Epidermal melanocyte (primary cell): ENCODE data around the gene WWOX.
"Not testable (repeated sequence)": the region's sequence is repeated elsewhere in the genome, so short reads cannot be mapped to it uniquely, and the experiment has no call there.

ENCODE experiments used
- DNase-seq: peaks from one replicate; pipeline ENCODE4 v3.0.0; 2011; ENCODE audit warnings: low spot score; ENCODE audit not compliant: insufficient read length

The WWOX gene

DNA sequence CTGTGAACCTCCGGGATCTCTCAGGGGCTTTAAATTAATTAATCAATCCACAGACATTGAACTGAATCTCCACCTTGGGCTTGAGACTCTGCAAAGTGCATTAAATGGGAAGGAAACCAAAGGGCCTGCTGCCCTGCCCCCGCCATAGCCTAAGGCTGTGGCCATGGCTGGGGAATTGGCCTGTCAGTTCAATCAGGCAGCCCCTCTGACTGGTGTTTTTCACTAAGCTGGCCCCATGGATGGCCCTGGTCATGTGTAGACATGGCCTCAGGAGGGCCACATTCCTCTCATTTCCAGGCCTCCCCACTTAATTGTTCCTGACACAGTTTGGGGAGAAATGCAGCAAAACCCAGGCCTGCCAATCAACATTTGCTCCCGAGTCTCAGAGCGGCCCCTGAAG is 499.8 kb downstream of the WWOX start:
- no peak for DNase-seq

- DNase-seq = not testable (repeated sequence)
Measured at GRCh38 chr16:78604423-78605062, 505.1 kb downstream of the WWOX start.

DNA sequence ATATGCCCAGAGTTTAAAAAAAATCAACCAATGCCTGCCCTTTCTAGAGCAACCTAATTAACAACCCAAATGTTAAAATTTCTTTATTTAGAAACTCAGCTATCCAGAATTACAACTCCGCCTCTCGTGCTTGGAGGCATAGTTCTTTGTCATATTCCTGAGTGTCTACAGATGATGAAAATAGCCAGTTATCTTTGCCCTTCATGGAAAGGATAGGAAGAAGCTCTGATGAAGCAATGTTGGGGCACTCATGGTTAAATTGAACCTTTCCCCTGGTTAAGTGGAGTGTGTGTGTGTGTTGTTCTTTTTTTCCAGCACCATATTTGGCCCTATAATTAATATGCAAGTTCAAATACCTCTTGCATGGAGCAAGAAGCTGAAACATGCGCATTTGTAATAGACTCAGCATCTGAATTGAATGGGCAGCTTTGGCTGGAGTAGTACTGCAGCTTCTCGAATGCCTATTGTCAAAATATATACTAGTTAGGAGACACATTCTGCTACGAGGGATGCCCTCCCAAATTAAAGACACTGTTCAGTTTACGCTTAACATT is 506.2 kb downstream of the WWOX start:
- DNase-seq = no peak

DNA sequence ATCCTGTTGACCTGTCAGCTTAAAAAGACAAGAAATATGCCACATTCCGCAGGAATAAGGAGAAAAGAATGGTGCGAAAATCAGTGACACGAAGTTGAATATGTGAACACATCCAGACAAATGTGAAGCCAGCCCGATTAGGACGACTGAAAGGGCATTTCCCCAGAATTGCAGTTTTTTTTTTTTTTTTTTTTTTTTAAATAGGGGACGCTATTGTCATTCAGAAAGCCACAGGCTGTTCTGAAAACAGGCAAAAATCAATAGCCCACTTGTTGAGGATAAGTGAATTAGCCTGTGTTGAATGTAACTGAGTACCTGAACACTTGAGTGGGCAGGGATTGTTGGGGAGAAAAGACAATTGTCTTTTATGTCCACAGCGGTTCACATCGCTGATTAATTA is 507.1 kb downstream of the WWOX start:
- no peak for DNase-seq

GRCh38 chr16:78607022-78607421 is 507.6 kb downstream of the WWOX start:
- DNase-seq = no peak

DNA sequence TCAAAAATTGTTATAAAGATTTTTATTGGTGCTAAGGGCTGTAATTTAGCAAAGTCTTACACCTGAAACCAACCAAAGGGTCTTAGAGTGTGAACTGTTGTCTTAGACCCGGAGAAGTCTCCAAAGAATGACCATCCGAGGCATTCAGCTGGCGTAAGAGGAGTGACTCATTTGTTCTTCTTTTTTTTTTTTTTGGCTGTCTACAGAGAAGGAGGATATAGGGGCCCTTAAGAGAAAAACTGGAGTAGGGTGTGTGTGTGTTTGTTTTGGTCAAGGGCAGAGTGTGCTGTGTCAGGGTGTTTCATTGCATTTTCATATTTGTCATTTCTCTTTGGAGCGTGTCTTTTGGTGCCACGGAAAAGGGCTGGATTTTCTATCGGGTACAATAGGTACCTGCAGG is 508.0 kb downstream of the WWOX start:
- DNase-seq = no peak

DNA sequence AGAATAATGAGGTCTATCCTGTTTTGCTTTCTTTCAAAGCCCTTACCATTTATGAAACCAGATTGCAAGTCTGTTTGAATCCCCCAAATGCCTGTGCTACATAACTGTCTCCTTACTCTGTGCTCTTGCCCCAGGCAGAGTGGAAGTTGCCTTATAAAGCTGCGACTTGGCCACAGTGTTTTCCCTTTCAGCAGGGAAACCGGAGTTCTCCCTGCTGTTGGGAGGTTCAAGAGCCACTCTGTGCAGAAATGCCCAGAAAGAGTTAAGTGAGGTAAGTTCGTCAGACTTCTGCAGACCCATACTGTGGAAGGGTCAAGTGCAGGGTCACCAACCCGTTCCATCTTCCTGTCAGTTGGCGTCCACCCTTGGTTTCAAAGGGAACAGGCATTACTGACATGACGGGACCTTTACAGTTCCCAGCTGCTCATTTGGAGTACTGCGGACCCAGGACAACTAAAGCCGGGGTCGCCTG is 508.9 kb downstream of the WWOX start:
- DNase-seq = no peak

DNA sequence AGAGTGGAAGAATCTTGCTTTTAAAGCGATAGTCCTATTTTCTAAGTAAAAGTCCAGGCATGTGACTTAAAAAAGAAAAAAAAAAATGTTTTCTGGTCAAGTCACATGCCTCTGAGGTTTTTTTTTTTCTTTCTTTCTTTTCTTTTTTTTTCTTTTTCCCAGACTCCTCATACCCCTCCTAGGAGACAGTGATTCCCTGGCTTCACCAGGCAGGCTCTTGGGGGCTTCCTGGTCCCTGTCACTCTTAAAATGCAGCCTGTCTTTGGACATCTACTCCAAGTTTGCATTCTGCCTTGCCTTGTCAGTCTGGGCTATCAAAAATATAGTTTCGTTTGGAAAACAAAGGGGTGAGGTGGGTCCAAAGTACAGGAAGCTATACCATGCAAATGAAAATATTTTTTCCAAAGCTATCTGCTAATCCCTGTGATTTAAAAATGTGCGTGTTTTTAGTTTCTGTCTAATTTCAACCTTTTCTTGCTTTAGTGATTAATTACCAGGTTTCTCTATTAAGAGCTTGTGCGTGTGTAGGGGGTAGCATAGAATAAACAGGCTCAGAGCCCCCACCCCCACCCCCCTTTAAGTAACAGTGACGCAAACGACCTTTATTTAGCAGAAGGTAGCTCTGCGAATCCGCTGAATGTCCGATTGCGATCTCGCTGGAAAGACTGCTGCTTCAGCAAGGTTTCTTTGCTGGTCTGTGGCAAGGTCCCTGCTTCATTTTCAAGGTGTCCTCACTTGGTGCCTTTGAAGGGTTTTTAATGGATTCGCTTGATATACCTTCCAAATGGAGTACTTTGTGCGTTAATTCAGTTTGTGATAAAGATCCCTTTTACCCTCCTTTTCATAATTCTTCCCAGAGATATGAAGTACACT is 510.2 kb downstream of the WWOX start:
- no peak for DNase-seq

GRCh38 chr16:78611318-78611717 is 511.9 kb downstream of the WWOX start:
- no peak for DNase-seq

DNA sequence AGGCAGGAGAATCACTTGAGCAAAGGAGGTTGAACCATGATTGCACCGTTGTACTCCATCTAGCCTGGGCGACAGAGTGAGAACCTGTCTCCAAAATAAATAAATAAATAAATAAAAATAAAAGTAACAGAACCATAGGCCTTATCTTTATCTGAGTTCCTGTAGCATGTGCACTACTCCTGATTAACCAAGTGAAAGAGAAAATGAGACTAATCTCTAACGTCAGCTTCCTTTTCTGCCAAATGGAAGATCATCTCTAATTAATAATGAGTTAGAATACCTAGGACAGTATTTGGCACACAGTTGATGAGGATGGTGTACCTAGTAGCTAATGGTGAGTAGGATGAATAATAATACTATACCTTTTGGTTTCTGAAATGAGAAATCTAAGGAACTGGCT is 520.4 kb downstream of the WWOX start:
- DNase-seq = no peak

DNA sequence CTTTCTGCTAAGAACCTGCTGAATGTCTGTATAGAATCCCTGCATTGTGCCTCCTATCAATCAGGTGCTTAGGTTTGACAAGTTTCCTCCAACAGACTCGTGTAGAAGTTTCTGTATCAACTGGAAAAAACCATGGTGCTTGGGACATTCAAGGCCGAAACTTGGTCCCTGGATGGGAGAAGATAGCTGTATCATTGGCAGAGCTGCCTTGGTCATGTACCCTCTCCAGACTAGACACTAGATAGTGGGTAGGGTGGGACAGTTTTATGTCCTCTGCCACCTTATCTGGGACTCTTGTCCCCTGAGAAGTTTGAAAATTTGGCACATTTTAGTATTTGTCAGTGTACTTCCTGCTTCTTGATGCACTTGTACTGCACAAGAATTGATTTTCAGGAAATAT is 520.8 kb downstream of the WWOX start:
- no peak for DNase-seq

DNA sequence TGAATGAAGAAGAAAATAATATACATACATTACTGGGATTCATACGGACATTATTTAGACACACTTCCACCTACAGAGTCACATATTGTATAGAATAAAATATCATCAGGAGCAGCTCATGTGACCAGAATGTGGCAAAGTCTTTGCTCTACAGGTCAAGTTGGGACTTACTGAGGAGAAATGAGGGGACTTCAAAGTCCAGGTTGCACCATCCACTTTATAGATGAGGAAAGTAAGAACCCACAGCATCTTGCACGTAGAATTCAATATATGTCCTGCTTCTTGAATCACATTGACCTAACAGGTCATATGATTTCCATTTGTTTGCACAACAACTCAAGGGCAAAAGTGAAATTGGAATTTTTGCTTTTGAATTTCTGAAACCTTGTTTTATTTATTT is 524.3 kb downstream of the WWOX start:
- no peak for DNase-seq

DNA sequence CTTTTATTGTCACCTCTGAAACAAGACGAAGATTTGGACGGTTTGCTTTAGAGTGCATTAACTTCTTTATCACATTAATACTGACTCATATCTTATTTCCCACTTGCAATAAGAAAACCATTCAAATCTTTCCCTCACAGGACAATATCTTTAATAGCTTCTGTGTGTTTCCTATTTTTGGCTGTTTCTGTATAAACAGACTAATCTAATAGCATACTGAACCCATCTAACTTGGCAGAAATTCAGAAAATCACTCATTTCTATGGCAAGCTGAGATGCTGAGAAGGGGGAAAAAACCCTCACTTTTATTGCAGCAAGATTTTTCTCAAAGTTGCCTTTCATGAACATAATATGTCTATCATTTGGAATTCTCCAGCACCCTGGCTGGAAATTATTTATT is 524.9 kb downstream of the WWOX start:
- no peak for DNase-seq

DNA sequence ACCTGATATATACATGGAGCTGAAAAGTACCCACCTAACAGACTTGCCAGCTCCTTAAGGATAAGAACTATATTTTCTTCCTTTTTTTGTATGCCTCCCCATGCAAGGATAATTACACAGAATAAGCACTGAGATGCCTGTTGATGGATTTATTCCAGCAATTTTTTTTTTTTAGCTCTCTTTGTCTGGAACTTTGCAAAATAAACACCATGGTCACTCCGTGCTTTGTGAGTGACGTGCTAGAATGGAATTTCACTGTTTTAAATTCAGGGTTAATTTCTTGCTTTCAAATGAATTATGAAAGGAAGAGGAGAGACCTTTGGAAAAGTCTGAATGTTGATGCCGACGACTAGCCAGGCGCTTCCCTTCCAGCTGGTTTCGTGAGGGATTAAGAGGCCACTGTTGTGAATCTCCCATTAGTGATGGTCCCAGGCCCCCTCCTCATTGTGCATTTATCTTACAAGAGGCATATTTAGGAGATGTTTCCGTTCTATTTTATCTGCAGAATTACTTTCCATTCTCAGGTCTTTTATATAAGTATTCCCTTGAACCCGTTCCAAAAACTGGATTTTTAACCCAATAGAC is 529.1 kb downstream of the WWOX start:
- no peak for DNase-seq

DNA sequence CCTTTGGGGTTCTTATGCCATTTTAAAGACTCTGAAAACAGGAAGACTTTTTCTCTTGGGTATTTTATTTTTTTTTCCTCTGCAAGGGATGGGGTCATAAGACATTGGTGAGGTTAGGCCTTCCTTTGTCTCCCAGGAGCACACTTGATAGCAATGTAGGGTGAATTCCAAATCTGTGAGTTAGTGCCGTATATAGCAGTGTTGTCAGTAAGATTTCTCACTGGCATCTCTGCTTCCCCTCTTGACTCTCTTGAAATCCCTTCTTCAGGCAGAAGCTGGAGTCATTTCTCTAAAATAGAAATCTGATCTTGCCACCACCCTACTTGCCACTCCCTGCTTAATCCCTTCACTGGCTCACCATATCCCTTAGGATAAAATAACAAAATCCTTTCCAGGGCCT is 529.7 kb downstream of the WWOX start:
- DNase-seq = no peak

GRCh38 chr16:78630102-78630501 is 530.6 kb downstream of the WWOX start:
- no peak for DNase-seq

DNA sequence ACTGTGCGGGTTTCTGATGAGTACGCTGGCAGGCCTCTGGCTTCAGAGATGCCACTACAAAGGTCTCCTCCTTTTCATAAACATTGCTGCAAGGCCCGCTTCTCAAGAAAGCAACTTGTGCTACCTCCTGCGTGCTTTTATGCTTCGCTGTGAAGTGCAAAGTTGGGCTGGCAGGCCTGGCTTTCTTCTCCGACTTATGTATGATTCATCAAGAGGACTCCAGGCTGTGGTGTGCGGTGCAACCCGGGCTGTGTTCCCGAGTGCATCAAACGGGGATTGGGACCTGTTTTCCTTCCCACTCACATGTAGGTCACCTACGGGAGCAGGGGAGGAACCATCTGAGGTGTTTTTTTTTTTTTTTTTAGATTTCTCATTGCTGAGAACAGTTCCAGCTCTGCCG is 534.1 kb downstream of the WWOX start:
- DNase-seq = no peak

- DNase-seq = no peak
Measured at GRCh38 chr16:78635807-78636206, 536.4 kb downstream of the WWOX start.

- no peak for DNase-seq
Measured at GRCh38 chr16:78638371-78638770, 538.9 kb downstream of the WWOX start.

- no peak for DNase-seq
Measured at GRCh38 chr16:78639775-78640174, 540.3 kb downstream of the WWOX start.

- no peak for DNase-seq
Measured at GRCh38 chr16:78640886-78641285, 541.4 kb downstream of the WWOX start.

- no peak for DNase-seq
Measured at GRCh38 chr16:78641433-78641832, 542.0 kb downstream of the WWOX start.
